PFSK-1 (cell line): ENCODE measurements around the gene ABHD3.

Source experiments
- FOXP2 ChIP-seq: optimal IDR thresholded peaks from 2 replicates; pipeline ENCODE3; 2011; ENCODE audit warnings: borderline replicate concordance, control low read depth, inconsistent platforms; ENCODE audit not compliant: insufficient read depth; ENCODE audit errors: extremely low read length, extremely low read depth
- POLR2AphosphoS5 ChIP-seq: IDR thresholded peaks from 2 replicates; pipeline ENCODE4 v1.6.1; 2012; ENCODE audit warnings: low read depth, mild to moderate bottlenecking, control low read depth, low read length, moderate library complexity
- SIN3A ChIP-seq: IDR thresholded peaks from 2 replicates; pipeline ENCODE4 v1.6.1; 2012; ENCODE audit warnings: mild to moderate bottlenecking, low read length, moderate library complexity, borderline replicate concordance; ENCODE audit not compliant: insufficient read depth
- TAF1 ChIP-seq: IDR thresholded peaks from 2 replicates; pipeline ENCODE4 v1.6.1; 2012; ENCODE audit warnings: low read length, control low read depth, borderline replicate concordance; ENCODE audit not compliant: insufficient read depth
- TF ChIP-seq, protein P1 (sequence below), 2 experiments: IDR thresholded peaks; 2 replicates each; pipeline versions ENCODE4 v1.6.1 to v1.8.0; 2011 to 2012; ENCODE audit warnings: low read depth in 2 of 2, low read length in 2 of 2, control low read depth in 1 of 2, inconsistent platforms in 1 of 2, mild to moderate bottlenecking in 1 of 2, moderate library complexity in 1 of 2; ENCODE audit not compliant: insufficient read depth in 1 of 2

The ABHD3 gene

DNA sequence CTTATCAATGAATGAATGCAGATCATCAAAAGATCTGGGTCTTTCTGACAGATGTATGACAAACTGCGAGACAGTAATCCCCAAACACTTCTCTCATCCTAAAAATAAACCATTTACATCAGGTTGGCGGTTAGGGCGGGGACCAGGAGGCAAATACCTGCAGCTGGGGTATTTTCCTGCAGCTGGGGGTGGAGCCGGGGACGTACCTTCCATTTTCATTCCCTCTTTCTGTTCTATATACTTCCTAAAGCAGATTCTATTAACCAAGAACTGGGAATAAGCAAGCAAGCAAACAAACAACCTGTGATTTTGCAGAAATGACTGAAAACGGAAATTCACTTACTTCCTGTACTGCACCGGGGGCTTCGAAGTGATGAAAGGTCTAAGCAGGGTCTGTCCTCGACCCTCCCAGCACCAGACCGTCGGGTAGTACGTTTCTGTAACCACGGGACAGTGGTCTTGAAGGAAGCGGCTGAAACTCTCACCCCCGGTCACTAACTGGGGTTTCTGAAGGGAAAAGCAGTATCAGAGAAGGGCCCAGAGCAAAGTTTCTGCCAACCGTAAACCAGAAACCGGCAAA lies 1.2 kb downstream of the ABHD3 start:
- TF ChIP-seq, protein P1, sequence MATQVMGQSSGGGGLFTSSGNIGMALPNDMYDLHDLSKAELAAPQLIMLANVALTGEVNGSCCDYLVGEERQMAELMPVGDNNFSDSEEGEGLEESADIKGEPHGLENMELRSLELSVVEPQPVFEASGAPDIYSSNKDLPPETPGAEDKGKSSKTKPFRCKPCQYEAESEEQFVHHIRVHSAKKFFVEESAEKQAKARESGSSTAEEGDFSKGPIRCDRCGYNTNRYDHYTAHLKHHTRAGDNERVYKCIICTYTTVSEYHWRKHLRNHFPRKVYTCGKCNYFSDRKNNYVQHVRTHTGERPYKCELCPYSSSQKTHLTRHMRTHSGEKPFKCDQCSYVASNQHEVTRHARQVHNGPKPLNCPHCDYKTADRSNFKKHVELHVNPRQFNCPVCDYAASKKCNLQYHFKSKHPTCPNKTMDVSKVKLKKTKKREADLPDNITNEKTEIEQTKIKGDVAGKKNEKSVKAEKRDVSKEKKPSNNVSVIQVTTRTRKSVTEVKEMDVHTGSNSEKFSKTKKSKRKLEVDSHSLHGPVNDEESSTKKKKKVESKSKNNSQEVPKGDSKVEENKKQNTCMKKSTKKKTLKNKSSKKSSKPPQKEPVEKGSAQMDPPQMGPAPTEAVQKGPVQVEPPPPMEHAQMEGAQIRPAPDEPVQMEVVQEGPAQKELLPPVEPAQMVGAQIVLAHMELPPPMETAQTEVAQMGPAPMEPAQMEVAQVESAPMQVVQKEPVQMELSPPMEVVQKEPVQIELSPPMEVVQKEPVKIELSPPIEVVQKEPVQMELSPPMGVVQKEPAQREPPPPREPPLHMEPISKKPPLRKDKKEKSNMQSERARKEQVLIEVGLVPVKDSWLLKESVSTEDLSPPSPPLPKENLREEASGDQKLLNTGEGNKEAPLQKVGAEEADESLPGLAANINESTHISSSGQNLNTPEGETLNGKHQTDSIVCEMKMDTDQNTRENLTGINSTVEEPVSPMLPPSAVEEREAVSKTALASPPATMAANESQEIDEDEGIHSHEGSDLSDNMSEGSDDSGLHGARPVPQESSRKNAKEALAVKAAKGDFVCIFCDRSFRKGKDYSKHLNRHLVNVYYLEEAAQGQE (IDR thresholded peaks at IDR 0.05; ENCODE audit: insufficient read depth in 1 of 2, low read depth in 2 of 2, low read length in 2 of 2), result no peak
- TF ChIP-seq POLR2AphosphoS5 (no peak), FOXP2 (no peak), TAF1 (no peak), SIN3A (no peak)

DNA sequence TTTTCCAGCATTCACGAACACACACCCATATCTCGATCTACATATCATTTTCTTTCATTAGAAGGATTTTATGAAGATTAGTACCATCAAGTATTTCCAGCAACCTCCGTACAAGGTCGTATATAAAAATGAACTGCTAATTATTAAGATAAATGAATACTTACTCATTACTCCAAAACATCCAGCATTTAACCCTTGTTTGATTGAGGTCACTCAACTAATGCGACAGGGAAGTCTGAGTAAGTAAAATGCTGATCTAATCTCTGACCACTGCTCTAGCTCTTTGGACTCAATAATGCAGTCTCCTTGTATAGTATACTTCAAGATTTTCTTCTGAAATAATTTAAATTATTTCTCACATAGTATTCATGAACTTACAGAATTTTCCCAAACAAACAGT lies 2.0 kb downstream of the ABHD3 start:
- TF ChIP-seq, protein P1 (IDR thresholded peaks at IDR 0.05; ENCODE audit: insufficient read depth in 1 of 2, low read depth in 2 of 2, low read length in 2 of 2), result no peak
- TF ChIP-seq TAF1, result no peak
- no peak for TF ChIP-seq POLR2AphosphoS5
- no peak for TF ChIP-seq SIN3A
- no peak for TF ChIP-seq FOXP2

DNA sequence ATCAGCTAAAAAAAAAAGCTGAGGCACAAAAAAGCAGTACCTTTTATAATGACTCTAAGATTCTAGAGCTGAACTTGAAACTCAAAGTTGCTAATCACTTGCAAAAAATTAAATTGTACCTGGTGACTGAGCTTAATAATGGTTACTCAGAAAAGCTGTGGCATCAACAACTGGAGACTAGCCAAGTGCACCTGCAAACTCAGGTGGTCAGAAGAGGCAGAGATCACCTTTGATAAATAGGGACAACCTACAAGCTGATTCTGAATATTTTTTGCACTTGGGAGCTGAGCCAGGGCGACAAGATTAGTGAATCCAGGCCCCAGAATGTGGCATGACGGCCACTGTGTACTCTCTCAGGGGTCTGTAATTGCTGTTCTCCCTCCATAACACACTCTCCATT lies 3.0 kb downstream of the ABHD3 start:
- TF ChIP-seq FOXP2 (no peak), SIN3A (no peak), TAF1 (no peak), POLR2AphosphoS5 (no peak)
- TF ChIP-seq, protein P1 (IDR thresholded peaks at IDR 0.05; ENCODE audit: insufficient read depth in 1 of 2, low read depth in 2 of 2, low read length in 2 of 2), result no peak

DNA sequence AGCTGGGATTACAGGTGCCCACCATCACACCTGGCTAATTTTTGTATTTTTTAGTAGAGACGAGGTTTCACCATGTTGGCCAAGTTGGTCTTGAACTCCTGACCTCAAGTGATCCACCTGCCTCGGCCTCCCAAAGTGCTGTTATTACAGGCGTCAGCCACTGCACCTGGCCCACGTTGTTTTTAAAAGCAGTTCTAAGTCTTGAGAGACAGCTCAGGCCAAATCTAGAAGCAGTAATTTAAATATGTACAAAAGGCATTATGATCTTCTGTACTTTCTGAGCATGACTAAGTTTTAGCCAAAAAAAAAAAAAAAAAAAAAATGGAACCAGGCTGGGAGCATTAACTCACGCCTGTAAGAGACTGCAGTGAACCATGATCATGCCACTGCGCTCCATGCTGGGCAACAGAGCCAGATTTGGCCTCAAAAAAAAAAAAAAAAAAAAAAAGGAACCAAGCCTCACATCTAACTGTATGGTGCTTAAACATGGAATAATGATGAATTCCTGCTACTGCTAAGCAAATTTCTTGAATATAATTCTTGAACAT lies 4.0 kb downstream of the ABHD3 start:
- no peak for TF ChIP-seq FOXP2
- TF ChIP-seq TAF1, result no peak
- TF ChIP-seq, protein P1 (IDR thresholded peaks at IDR 0.05; ENCODE audit: insufficient read depth in 1 of 2, low read depth in 2 of 2, low read length in 2 of 2), result no peak
- no peak for TF ChIP-seq POLR2AphosphoS5
- no peak for TF ChIP-seq SIN3A
